Astrocyte (in vitro differentiated cells and primary cell): Measurements from ENCODE around the gene UQCC3. TPM values are rescaled to one million over a fixed set of nuclear protein-coding genes. Genes with fewer than 3 reads are reported as not detected.

Experiments used
- DNase-seq: peaks from one replicate; pipeline ENCODE4 v3.0.0-alpha.2; 2010; ENCODE audit warnings: low read depth
- FAIRE-seq: peaks from 2 replicates; lab custom pipeline; 2011; peaks lifted over from hg19 to GRCh38; lab: Jason Lieb, UNC
- H2AFZ ChIP-seq: 2 replicates; pipeline ENCODE4 v1.6.0; 2012; ENCODE audit warnings: low read depth, low read length, inconsistent platforms
- H3K27ac ChIP-seq: 2 replicates; pipeline ENCODE4 v1.5.1; 2011; ENCODE audit warnings: low read depth, low read length, inconsistent platforms
- H3K27me3 ChIP-seq: 2 replicates; pipeline ENCODE4 v1.6.0; 2011; ENCODE audit warnings: low read length, inconsistent platforms; ENCODE audit not compliant: insufficient read depth
- H3K36me3 ChIP-seq: 2 replicates; pipeline ENCODE4 v1.5.1; 2011; ENCODE audit warnings: low read length, inconsistent platforms; ENCODE audit not compliant: insufficient read depth
- H3K4me1 ChIP-seq: 2 replicates; pipeline ENCODE4 v1.5.1; 2011; ENCODE audit warnings: low read length, inconsistent platforms; ENCODE audit not compliant: insufficient read depth
- H3K4me2 ChIP-seq: 2 replicates; pipeline ENCODE4 v1.6.0; 2012; ENCODE audit warnings: low read length, inconsistent platforms
- H3K4me3 ChIP-seq: 2 replicates; pipeline ENCODE4 v1.5.1; 2011; ENCODE audit warnings: low read depth, mild to moderate bottlenecking, low read length, inconsistent platforms; ENCODE audit not compliant: insufficient read depth
- H3K79me2 ChIP-seq: 2 replicates; pipeline ENCODE4 v1.6.0; 2012; ENCODE audit warnings: mild to moderate bottlenecking, low read length, inconsistent platforms; ENCODE audit not compliant: insufficient read depth
- H3K9ac ChIP-seq: 2 replicates; pipeline ENCODE4 v1.6.0; 2012; ENCODE audit warnings: mild to moderate bottlenecking, low read length, inconsistent platforms
- H3K9me3 ChIP-seq: 2 replicates; pipeline ENCODE4 v1.5.1; 2012; ENCODE audit warnings: low read depth, mild to moderate bottlenecking, low read length, inconsistent platforms; ENCODE audit not compliant: insufficient read depth
- H4K20me1 ChIP-seq: 2 replicates; pipeline ENCODE4 v1.6.0; 2012; ENCODE audit warnings: low read length, inconsistent platforms; ENCODE audit not compliant: insufficient read depth
- H3K27ac Mint-ChIP-seq: one replicate; pipeline ENCODE4 v1.8.0; 2021; ENCODE audit warnings: mild to moderate bottlenecking, mixed read lengths; ENCODE audit not compliant: unreplicated experiment
- H3K27me3 Mint-ChIP-seq: one replicate; pipeline ENCODE4 v1.8.0; 2021; ENCODE audit warnings: low read depth, mixed read lengths; ENCODE audit not compliant: unreplicated experiment
- H3K36me3 Mint-ChIP-seq: one replicate; pipeline ENCODE4 v1.8.0; 2021; ENCODE audit warnings: low read depth, mixed read lengths; ENCODE audit not compliant: unreplicated experiment
- H3K4me1 Mint-ChIP-seq: one replicate; pipeline ENCODE4 v1.8.0; 2021; ENCODE audit warnings: low read depth, mixed read lengths; ENCODE audit not compliant: unreplicated experiment
- H3K4me3 Mint-ChIP-seq: one replicate; pipeline ENCODE4 v1.8.0; 2021; ENCODE audit warnings: mild to moderate bottlenecking, moderate library complexity, mixed read lengths; ENCODE audit not compliant: unreplicated experiment
- H3K9me3 Mint-ChIP-seq: one replicate; pipeline ENCODE4 v1.8.0; 2021; ENCODE audit warnings: mild to moderate bottlenecking, mixed read lengths; ENCODE audit not compliant: unreplicated experiment
- EZH2 ChIP-seq: IDR thresholded peaks from 2 replicates; pipeline ENCODE4 v1.6.1; 2012; ENCODE audit warnings: mild to moderate bottlenecking, low read length, inconsistent platforms; ENCODE audit not compliant: insufficient read depth
- total RNA-seq: library from RNA; stranded (reverse); gene quantifications from 2 replicates; pipeline ENCODE4 v1.2.1, GENCODE V29; 2021
- TF ChIP-seq, protein P1 (sequence below): IDR thresholded peaks from 2 replicates; pipeline ENCODE4 v1.5.1; 2011; ENCODE audit warnings: low read depth, mild to moderate bottlenecking, inconsistent platforms, low read length, moderate library complexity; ENCODE audit not compliant: insufficient read depth

Gene UQCC3
- total RNA-seq, 1 donor from 2014 or later = 8.7 TPM

GRCh38 chr11:62709247-62710000 lies 38.0 kb downstream of the UQCC3 start:
- Mint-ChIP-seq H3K9me3 (no peaks in the 10 kb centered on the region), H3K27me3 (no peaks in the 10 kb centered on the region), H3K4me1 (peaks cover 45% of the 10 kb centered on the region), H3K27ac (peak overlapping the region; percentile 92), H3K36me3 (peaks cover 17% of the 10 kb centered on the region), H3K4me3 (peak overlapping the region; percentile 81)
- Histone ChIP-seq H3K27ac (peak overlapping the region; percentile 91), H4K20me1 (no peaks in the 10 kb centered on the region), H2AFZ (peak overlapping the region; percentile 98), H3K9me3 (no peaks in the 10 kb centered on the region), H3K4me2 (peak overlapping the region; percentile 100), H3K4me1 (peaks cover 34% of the 10 kb centered on the region), H3K36me3 (peaks cover 39% of the 10 kb centered on the region), H3K4me3 (peak overlapping the region; percentile 69), H3K27me3 (no peaks in the 10 kb centered on the region), H3K79me2 (peaks cover 18% of the 10 kb centered on the region), H3K9ac (peak overlapping the region; percentile 90)
- FAIRE-seq (peak; percentile 75), DNase-seq (peak; percentile 92)
- TF ChIP-seq EZH2 = no peak
- TF ChIP-seq, protein P1, sequence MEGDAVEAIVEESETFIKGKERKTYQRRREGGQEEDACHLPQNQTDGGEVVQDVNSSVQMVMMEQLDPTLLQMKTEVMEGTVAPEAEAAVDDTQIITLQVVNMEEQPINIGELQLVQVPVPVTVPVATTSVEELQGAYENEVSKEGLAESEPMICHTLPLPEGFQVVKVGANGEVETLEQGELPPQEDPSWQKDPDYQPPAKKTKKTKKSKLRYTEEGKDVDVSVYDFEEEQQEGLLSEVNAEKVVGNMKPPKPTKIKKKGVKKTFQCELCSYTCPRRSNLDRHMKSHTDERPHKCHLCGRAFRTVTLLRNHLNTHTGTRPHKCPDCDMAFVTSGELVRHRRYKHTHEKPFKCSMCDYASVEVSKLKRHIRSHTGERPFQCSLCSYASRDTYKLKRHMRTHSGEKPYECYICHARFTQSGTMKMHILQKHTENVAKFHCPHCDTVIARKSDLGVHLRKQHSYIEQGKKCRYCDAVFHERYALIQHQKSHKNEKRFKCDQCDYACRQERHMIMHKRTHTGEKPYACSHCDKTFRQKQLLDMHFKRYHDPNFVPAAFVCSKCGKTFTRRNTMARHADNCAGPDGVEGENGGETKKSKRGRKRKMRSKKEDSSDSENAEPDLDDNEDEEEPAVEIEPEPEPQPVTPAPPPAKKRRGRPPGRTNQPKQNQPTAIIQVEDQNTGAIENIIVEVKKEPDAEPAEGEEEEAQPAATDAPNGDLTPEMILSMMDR = no peak

DNA sequence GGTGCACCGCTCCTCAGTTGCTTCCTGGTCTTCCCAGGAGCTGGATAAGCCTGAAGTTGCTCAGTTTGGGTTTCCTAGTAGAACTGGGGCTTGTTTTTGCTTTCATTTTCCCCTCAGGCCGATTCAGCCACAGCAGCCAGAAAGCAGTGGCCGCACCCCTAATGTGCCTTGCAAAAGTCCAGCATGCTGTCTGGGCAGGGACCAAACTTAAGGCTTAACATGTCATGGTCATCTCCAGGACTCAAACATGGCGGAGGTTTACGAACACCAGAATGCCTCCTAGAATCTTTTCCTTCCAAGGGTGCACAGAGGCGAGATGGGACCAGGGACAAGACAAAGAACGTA lies 38.5 kb downstream of the UQCC3 start:
- Mint-ChIP-seq H3K4me3 (peak overlapping the region; percentile 81), H3K9me3 (no peaks in the 10 kb centered on the region), H3K4me1 (peaks cover 46% of the 10 kb centered on the region), H3K36me3 (peaks cover 17% of the 10 kb centered on the region), H3K27ac (peak overlapping the region; percentile 92), H3K27me3 (no peaks in the 10 kb centered on the region)
- Histone ChIP-seq H3K79me2 (peaks cover 21% of the 10 kb centered on the region), H3K9me3 (no peaks in the 10 kb centered on the region), H3K27me3 (no peaks in the 10 kb centered on the region), H3K4me3 (peak overlapping the region; percentile 69), H2AFZ (peak overlapping the region; percentile 98), H3K4me1 (peaks cover 34% of the 10 kb centered on the region), H4K20me1 (no peaks in the 10 kb centered on the region), H3K36me3 (peaks cover 41% of the 10 kb centered on the region), H3K9ac (peak overlapping the region; percentile 90), H3K4me2 (peak overlapping the region; percentile 100), H3K27ac (peak overlapping the region; percentile 91)
- DNase-seq (no peak), FAIRE-seq (no peak)
- TF ChIP-seq, protein P1 = no peak
- TF ChIP-seq EZH2 = no peak

DNA sequence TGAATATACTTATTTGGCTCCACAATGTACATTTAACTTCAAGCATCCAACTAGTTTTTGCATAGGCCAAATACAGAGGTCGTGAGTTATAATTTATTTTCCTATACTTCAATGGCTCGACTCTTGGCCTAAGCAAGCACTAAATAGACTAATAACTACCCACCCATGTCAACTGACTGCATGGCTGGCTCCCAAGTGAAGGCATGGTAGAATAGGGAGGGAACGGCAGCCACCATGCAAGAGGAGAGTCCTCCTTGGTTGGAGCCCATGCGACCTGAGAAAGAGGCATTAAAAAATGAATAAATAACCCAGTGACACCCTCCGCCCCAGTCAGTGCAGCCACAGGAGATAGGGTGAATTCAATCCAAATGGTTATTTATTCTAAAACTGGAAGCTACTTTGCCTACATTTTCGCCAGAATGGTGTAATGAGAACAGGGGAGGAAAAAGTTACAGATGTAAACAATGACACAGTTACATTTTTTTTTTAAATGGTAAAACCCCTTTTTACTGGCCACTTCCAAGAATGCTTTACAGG lies 40.9 kb downstream of the UQCC3 start:
- Histone ChIP-seq H3K4me2 (no peak overlapping the region), H3K27ac (no peak overlapping the region)
- no peak overlapping the region for H3K4me3 Mint-ChIP-seq

More for the DNA sequence above, 40.9 kb downstream of the UQCC3 start:
- H2AFZ ChIP-seq = no peak overlapping the region
- no peak for DNase-seq
- H3K9me3 ChIP-seq = no peaks in the 10 kb centered on the region
- H3K79me2 ChIP-seq = peaks cover 39% of the 10 kb centered on the region
- peaks cover 13% of the 10 kb centered on the region for H4K20me1 ChIP-seq
- Mint-ChIP-seq H3K27me3 (no peaks in the 10 kb centered on the region), H3K36me3 (peaks cover 26% of the 10 kb centered on the region), H3K27ac (no peak overlapping the region), H3K4me1 (peaks cover 32% of the 10 kb centered on the region), H3K9me3 (no peaks in the 10 kb centered on the region)
- no peaks in the 10 kb centered on the region for H3K27me3 ChIP-seq
- TF ChIP-seq, protein P1 = no peak
- TF ChIP-seq EZH2 = no peak
- no peak overlapping the region for H3K9ac ChIP-seq
- peaks cover 17% of the 10 kb centered on the region for H3K4me1 ChIP-seq
- no peak overlapping the region for H3K4me3 ChIP-seq
- FAIRE-seq = no peak
- H3K36me3 ChIP-seq = peaks cover 63% of the 10 kb centered on the region
